Measurements from ENCODE around the gene ARHGAP24. TPM values are rescaled to one million over a fixed set of nuclear protein-coding genes. Genes with fewer than 3 reads are reported as not detected.

The ARHGAP24 gene
- total RNA-seq, 1 donor from 2014 or later: 9.9 TPM

GRCh38 chr4:85783483-85783882 lies 308.5 kb downstream of the ARHGAP24 start:
- TF ChIP-seq CTCF (conservative IDR thresholded peaks at IDR 0.05; ENCODE audit: low read depth, low read length): no peak
- no peak for DNase-seq (ENCODE audit: low read depth)
- H3K4me3 ChIP-seq (ENCODE audit: low read depth, low read length): no peak overlapping the region

GRCh38 chr4:85783900-85784299 lies 308.9 kb downstream of the ARHGAP24 start:
- no peak overlapping the region for H3K4me3 ChIP-seq (ENCODE audit: low read depth, low read length)
- no peak for DNase-seq (ENCODE audit: low read depth)
- TF ChIP-seq CTCF (conservative IDR thresholded peaks at IDR 0.05; ENCODE audit: low read depth, low read length): no peak

- DNase-seq (ENCODE audit: low read depth): no peak
- no peak overlapping the region for H3K4me3 ChIP-seq (ENCODE audit: low read depth, low read length)
- TF ChIP-seq CTCF (conservative IDR thresholded peaks at IDR 0.05; ENCODE audit: low read depth, low read length): no peak
Measured at GRCh38 chr4:85784348-85784747, 309.4 kb downstream of the ARHGAP24 start.

GRCh38 chr4:85784947-85785346 lies 310.0 kb downstream of the ARHGAP24 start:
- no peak for DNase-seq (ENCODE audit: low read depth)
- no peak overlapping the region for H3K4me3 ChIP-seq (ENCODE audit: low read depth, low read length)
- TF ChIP-seq CTCF (conservative IDR thresholded peaks at IDR 0.05; ENCODE audit: low read depth, low read length): no peak

GRCh38 chr4:85787133-85787532 lies 312.2 kb downstream of the ARHGAP24 start:
- TF ChIP-seq CTCF (conservative IDR thresholded peaks at IDR 0.05; ENCODE audit: low read depth, low read length): no peak
- DNase-seq (ENCODE audit: low read depth): no peak
- H3K4me3 ChIP-seq (ENCODE audit: low read depth, low read length): no peak overlapping the region

GRCh38 chr4:85788604-85789003 lies 313.7 kb downstream of the ARHGAP24 start:
- H3K4me3 ChIP-seq (ENCODE audit: low read depth, low read length): no peak overlapping the region
- TF ChIP-seq CTCF (conservative IDR thresholded peaks at IDR 0.05; ENCODE audit: low read depth, low read length): no peak
- no peak for DNase-seq (ENCODE audit: low read depth)

GRCh38 chr4:85789241-85789640 lies 314.3 kb downstream of the ARHGAP24 start:
- TF ChIP-seq CTCF (conservative IDR thresholded peaks at IDR 0.05; ENCODE audit: low read depth, low read length): no peak
- no peak for DNase-seq (ENCODE audit: low read depth)
- no peak overlapping the region for H3K4me3 ChIP-seq (ENCODE audit: low read depth, low read length)

All from epithelial cell of proximal tubule (primary cell).